IMR-90 (cell line): ENCODE data around the gene SESN1. TPM values are rescaled to one million over a fixed set of nuclear protein-coding genes. Genes with fewer than 3 reads are reported as not detected.

Experiments
- ATAC-seq: fragments of 200-7000 bp; cut with Tn5 transposase; 2 replicates; pipeline ENCODE4 v1.9.1; 2020; ENCODE audit warnings: low read depth, mild to moderate bottlenecking, moderate library complexity
- BruUV-seq: library from RNA; stranded (reverse); fragments of 400-500 nt; replicated peaks from 2 replicates; lab custom pipeline; 2021; lab: Mats Ljungman, UMichigan
- CTCF ChIA-PET: fragments of 300-600 bp; formaldehyde crosslinking; extraction: SDS; loops from one replicate; lab custom pipeline; 2021; ENCODE audit warnings: antibody characterized with exemption; lab: Yijun Ruan, JAX
- POLR2A ChIA-PET: fragments of 300-600 bp; sonication (Branson Sonifier 250); formaldehyde crosslinking; loops from one replicate; lab custom pipeline; 2022; ENCODE audit warnings: antibody characterized with exemption; ENCODE audit not compliant: unreplicated experiment; lab: Charles Lee
- DNase-seq: peaks from one replicate; pipeline ENCODE4 v3.0.0; 2013
- H2AFZ ChIP-seq: replicated peaks from 2 replicates; pipeline ENCODE3; 2013; ENCODE audit warnings: low read length, mild to moderate bottlenecking; ENCODE audit not compliant: poor library complexity
- H2AK5ac ChIP-seq: 2 replicates; pipeline ENCODE4 v1.6.1; 2013; ENCODE audit warnings: low read depth, low read length, inconsistent platforms
- H2AK9ac ChIP-seq: replicated peaks from 2 replicates; pipeline ENCODE3; 2013; ENCODE audit warnings: mild to moderate bottlenecking, low read depth, low read length, moderate library complexity; ENCODE audit not compliant: poor library complexity
- H2BK120ac ChIP-seq: 2 replicates; pipeline ENCODE4 v1.6.1; 2013; ENCODE audit warnings: low read depth, low read length, inconsistent platforms
- H2BK15ac ChIP-seq: 3 replicates; pipeline ENCODE4 v1.6.1; 2013; ENCODE audit warnings: low read depth, low read length, inconsistent platforms
- H2BK20ac ChIP-seq: 2 replicates; pipeline ENCODE4 v1.6.1; 2013; ENCODE audit warnings: low read depth, mild to moderate bottlenecking, inconsistent platforms, low read length, moderate library complexity
- H2BK5ac ChIP-seq: 2 replicates; pipeline ENCODE4 v1.6.1; 2013; ENCODE audit warnings: mild to moderate bottlenecking, low read depth, low read length, inconsistent platforms; ENCODE audit not compliant: poor library complexity, severe bottlenecking
- H3K14ac ChIP-seq: replicated peaks from 2 replicates; pipeline ENCODE4 v1.6.1; 2013; ENCODE audit warnings: low read depth, low read length, inconsistent platforms
- H3K18ac ChIP-seq: 2 replicates; pipeline ENCODE4 v1.6.1; 2013; ENCODE audit warnings: low read depth, low read length, control low read depth
- H3K23ac ChIP-seq: 2 replicates; pipeline ENCODE4 v1.6.1; 2013; ENCODE audit warnings: low read depth, low read length, inconsistent platforms
- H3K27ac ChIP-seq: 2 replicates; pipeline ENCODE4 v1.5.1; 2013; ENCODE audit warnings: mild to moderate bottlenecking, control low read depth, low read length; ENCODE audit not compliant: insufficient read depth
- H3K27me3 ChIP-seq: 2 replicates; pipeline ENCODE4 v1.6.1; 2013; ENCODE audit warnings: low read length; ENCODE audit not compliant: control insufficient read depth, insufficient read depth
- H3K36me3 ChIP-seq: 2 replicates; pipeline ENCODE4 v1.6.1; 2013; ENCODE audit warnings: low read length, mixed read lengths; ENCODE audit not compliant: control insufficient read depth, insufficient read depth
- H3K4ac ChIP-seq: 2 replicates; pipeline ENCODE4 v1.6.1; 2013; ENCODE audit warnings: low read depth, low read length, inconsistent platforms
- H3K4me1 ChIP-seq: 2 replicates; pipeline ENCODE4 v1.6.1; 2013; ENCODE audit warnings: low read length, mixed read lengths; ENCODE audit not compliant: control insufficient read depth, insufficient read depth
- H3K4me2 ChIP-seq: 2 replicates; pipeline ENCODE4 v1.6.1; 2013; ENCODE audit warnings: low read depth, mild to moderate bottlenecking, control low read depth, low read length, moderate library complexity
- H3K4me3 ChIP-seq: 2 replicates; pipeline ENCODE4 v1.5.1; 2013; ENCODE audit warnings: low read depth, mild to moderate bottlenecking, control low read depth, low read length, moderate library complexity; ENCODE audit not compliant: insufficient read depth
- H3K56ac ChIP-seq: 2 replicates; pipeline ENCODE4 v1.6.1; 2013; ENCODE audit warnings: low read length, inconsistent platforms; ENCODE audit not compliant: insufficient read depth; ENCODE audit errors: extremely low read depth
- H3K79me1 ChIP-seq, 2 experiments: 2 replicates each; pipeline ENCODE4 v1.6.1; 2013; ENCODE audit warnings: low read length in 2 of 2, inconsistent platforms in 1 of 2, low read depth in 1 of 2
- H3K9ac ChIP-seq: 2 replicates; pipeline ENCODE4 v1.6.1; 2013; ENCODE audit warnings: low read depth, low read length, control low read depth
- H3K9me1 ChIP-seq: 2 replicates; pipeline ENCODE4 v1.6.1; 2013; ENCODE audit warnings: low read length, inconsistent platforms; ENCODE audit not compliant: insufficient read depth
- H3K9me3 ChIP-seq: 2 replicates; pipeline ENCODE4 v1.6.1; 2013; ENCODE audit warnings: low read length; ENCODE audit not compliant: control insufficient read depth, insufficient read depth
- H4K20me1 ChIP-seq: 2 replicates; pipeline ENCODE4 v1.6.1; 2013; ENCODE audit warnings: low read length, inconsistent platforms; ENCODE audit not compliant: insufficient read depth
- H4K5ac ChIP-seq: 2 replicates; pipeline ENCODE4 v1.6.1; 2013; ENCODE audit warnings: mild to moderate bottlenecking, low read depth, low read length, control low read depth
- H4K8ac ChIP-seq, 2 experiments: 2 replicates each; pipeline ENCODE4 v1.6.1; 2013; ENCODE audit warnings: low read depth in 2 of 2, low read length in 2 of 2, control low read depth in 1 of 2, inconsistent platforms in 1 of 2
- H4K91ac ChIP-seq: 2 replicates; pipeline ENCODE4 v1.6.1; 2013; ENCODE audit warnings: low read depth, low read length, inconsistent platforms; ENCODE audit not compliant: insufficient read depth
- CEBPB ChIP-seq: IDR thresholded peaks from 2 replicates; pipeline ENCODE4 v1.6.1; 2012; ENCODE audit warnings: low read depth, low read length, improper control_type of control experiment
- ELK1 ChIP-seq: fragments of 150-350 bp; IDR thresholded peaks from 2 replicates; pipeline ENCODE4 v1.6.1; 2016; ENCODE audit warnings: low read depth, mild to moderate bottlenecking, low read length, moderate library complexity, borderline replicate concordance
- POLR2A ChIP-seq: IDR thresholded peaks from 2 replicates; pipeline ENCODE4 v1.6.1; 2012; ENCODE audit warnings: mild to moderate bottlenecking, low read depth, low read length
- WGBS, 2 experiments: methylation state at CpG; one replicate each; pipeline versions ENCODE4 v1.1.5 to v1.1.7; 2013; ENCODE audit warnings: missing lambda C conversion rate in 2 of 2; ENCODE audit not compliant: insufficient read length in 1 of 2; ENCODE audit errors: extremely low coverage in 2 of 2; 5-methylcytosine and 5-hydroxymethylcytosine counted together
- dilution Hi-C: fragments of 300-500 bp; cut with HindIII; formaldehyde crosslinking; loops from one replicate; pipeline ENCODE4 v1.14.3; 2018; ENCODE audit warnings: low sequenced_read_pairs; ENCODE audit not compliant: unreplicated experiment
- in situ Hi-C: fragments of 300-500 bp; cut with MboI; formaldehyde crosslinking; loops from 3 replicates; pipeline ENCODE4 v1.14.3; 2019; ENCODE audit warnings: low sequenced_read_pairs, inconsistent platforms, mixed read lengths
- intact Hi-C: fragments of 100-400 bp; cut with micrococcal nuclease; formaldehyde crosslinking; loops from 2 replicates; pipeline ENCODE4 v1.10.0; 2022
- polyA plus RNA-seq, 3 experiments: library from polyadenylated mRNA; depleted of rRNA; stranded (reverse); fragments of >200 nt; gene quantifications; 2 replicates each; pipeline ENCODE4 v1.2.3, GENCODE V29; 2012; ENCODE audit warnings: low replicate concordance in 1 of 3
- total RNA-seq: library from RNA; depleted of rRNA; stranded (reverse); fragments of >200 nt; gene quantifications from 2 replicates; pipeline ENCODE4 v1.2.3, GENCODE V29; 2012

Gene SESN1
- total and polyA plus RNA-seq, 2 of the 4 experiments (the other 2 are of a cell fraction), result 9.7 to 16.7 TPM

GRCh38 chr6:109001291-109001894, 93.3 kb downstream of the SESN1 start:
- no peak overlapping the region for H3K56ac ChIP-seq
- no CpG with 5 or more reads among the region's 7 CpGs for WGBS, 2 experiments
- no TSS peak for BruUV-seq
- no peaks in the 10 kb centered on the region for H3K9me3 ChIP-seq
- no peak overlapping the region for H4K8ac ChIP-seq
- ATAC-seq, result no peak
- no peak overlapping the region for H3K4ac ChIP-seq
- H2AK5ac ChIP-seq, result no peak overlapping the region
- POLR2A ChIA-PET, result no interaction called here
- peaks cover 8% of the 10 kb centered on the region for H3K36me3 ChIP-seq
- TF ChIP-seq POLR2A (no peak), CEBPB (no peak), ELK1 (no peak)
- in situ Hi-C loops (no loop called here), intact Hi-C loops (no loop called here), dilution Hi-C loops (no loop called here)
- H3K27me3 ChIP-seq, result no peaks in the 10 kb centered on the region
- H2BK120ac ChIP-seq, result no peak overlapping the region
- H3K4me1 ChIP-seq, result peaks cover 3% of the 10 kb centered on the region; the same call in 1 of the 2 replicates
- no peak overlapping the region for H4K5ac ChIP-seq
- no peak overlapping the region for H3K4me2 ChIP-seq
- H2AK9ac ChIP-seq, result no peak overlapping the region
- H3K27ac ChIP-seq, result no peak overlapping the region
- no peak overlapping the region for H3K23ac ChIP-seq
- CTCF ChIA-PET, result no interaction called here
- H3K9ac ChIP-seq, result no peak overlapping the region
- no peak overlapping the region for H4K91ac ChIP-seq
- H2BK20ac ChIP-seq, result no peak overlapping the region
- no peak overlapping the region for H3K4me3 ChIP-seq
- DNase-seq, result no peak
- no peak overlapping the region for H2BK15ac ChIP-seq
- peaks cover 5% of the 10 kb centered on the region for H3K9me1 ChIP-seq
- H3K79me1 ChIP-seq, result peaks cover 4 to 15% of the 10 kb centered on the region in 2 experiments
- no peak overlapping the region for H3K14ac ChIP-seq
- H2BK5ac ChIP-seq, result no peak overlapping the region
- peaks cover 3% of the 10 kb centered on the region; the same call in 1 of the 2 replicates for H4K20me1 ChIP-seq
- no peak overlapping the region for H3K18ac ChIP-seq
- no peak overlapping the region for H2AFZ ChIP-seq
